Peyer's patch (tissue), 4 donors: ENCODE measurements around the gene TXLNB. TPM values are rescaled to one million over a fixed set of nuclear protein-coding genes. Genes with fewer than 3 reads are reported as not detected.
"Not testable (repeated sequence)": the region's sequence is repeated elsewhere in the genome, so short reads cannot be mapped to it uniquely, and the experiment has no call there.

Source experiments
- DNase-seq, 3 donors: peaks; one replicate each; pipeline ENCODE4 v3.0.0-alpha.2; 2017 to 2019
- H3K27ac ChIP-seq, 4 donors: fragments of 200-600 bp; sonication (generic); one replicate each; pipeline ENCODE4 v1.5.1; 2016 to 2019
- H3K27me3 ChIP-seq, 2 donors: fragments of 200-600 bp; sonication (generic); one replicate each; pipeline ENCODE4 v1.5.1; 2019
- H3K36me3 ChIP-seq, 3 donors: fragments of 200-600 bp; sonication (generic); one replicate each; pipeline ENCODE4 v1.5.1; 2016 to 2019
- H3K4me1 ChIP-seq, 4 donors: fragments of 200-600 bp; sonication (generic); one replicate each; pipeline ENCODE4 v1.5.1; 2016 to 2019
- H3K4me3 ChIP-seq, 4 donors: fragments of 200-600 bp; sonication (generic); 1 replicate in 3 of 4; 2 replicates in 1 of 4; pipeline ENCODE4 v1.5.1; 2016 to 2019; ENCODE audit warnings: mild to moderate bottlenecking in 1 of 4
- H3K9me3 ChIP-seq, 4 donors: fragments of 200-600 bp; sonication (generic); one replicate each; pipeline ENCODE4 v1.5.1; 2016 to 2019; ENCODE audit warnings: mild to moderate bottlenecking in 1 of 4
- POLR2A ChIP-seq, 2 donors: fragments of 450-650 bp; IDR thresholded peaks; one replicate each; pipeline ENCODE4 v1.5.1; 2017; ENCODE audit warnings: antibody characterized with exemption in 2 of 2, mild to moderate bottlenecking in 2 of 2, moderate library complexity in 2 of 2
- total RNA-seq, 4 donors: library from RNA; depleted of rRNA; stranded (reverse); fragments of >200 nt; gene quantifications; one replicate each; pipeline ENCODE4 v1.1.0, GENCODE V29; 2016
- TF ChIP-seq, protein P1 (sequence below), 6 experiments: fragments of 450-650 bp in 4 of 6; fragments of 200-600 bp in 2 of 6; sonication (generic) in 1 of 6; IDR thresholded peaks; one replicate each; pipeline ENCODE4 v1.5.1; 2017 to 2019; ENCODE audit warnings: antibody characterized with exemption in 6 of 6, mild to moderate bottlenecking in 3 of 6, moderate library complexity in 1 of 6

The TXLNB gene
- total RNA-seq, 4 donors from 2014 or later = 0.54 to 1.7 (median 1.0) TPM; not detected in 1

DNA sequence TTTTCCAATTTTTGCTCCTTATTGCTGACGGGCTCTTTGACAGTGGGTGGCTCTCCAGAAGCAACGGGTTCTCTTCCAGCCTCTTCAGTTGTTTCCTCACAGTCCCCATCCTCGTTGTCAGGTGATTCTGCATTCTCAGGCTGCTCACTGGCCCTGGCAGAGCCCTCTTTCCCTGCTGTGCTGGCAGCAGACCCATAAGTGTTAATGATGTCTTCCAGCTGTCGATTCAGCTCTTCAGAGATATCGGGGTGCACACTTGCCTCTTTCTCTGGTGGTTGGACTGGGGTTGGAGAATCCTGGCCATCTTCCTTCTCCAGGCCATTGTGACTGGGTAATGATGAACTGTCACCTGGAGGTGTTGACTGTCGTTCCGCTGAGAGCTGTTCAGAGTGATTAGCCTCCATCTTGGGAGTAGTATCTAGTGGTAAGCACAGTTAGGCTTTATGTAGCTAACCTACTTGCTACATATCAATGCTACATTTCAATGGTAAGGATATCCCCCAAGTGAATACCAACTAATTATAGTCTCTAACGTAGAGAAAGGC, 3.2 kb downstream of the TXLNB start:
- no peaks in the 10 kb centered on the region for H3K27me3 ChIP-seq
- peaks cover 0 to 19% (median 8%) of the 10 kb centered on the region in 4 donors for H3K4me1 ChIP-seq
- no peaks in the 10 kb centered on the region for H3K9me3 ChIP-seq
- TF ChIP-seq, protein P1, sequence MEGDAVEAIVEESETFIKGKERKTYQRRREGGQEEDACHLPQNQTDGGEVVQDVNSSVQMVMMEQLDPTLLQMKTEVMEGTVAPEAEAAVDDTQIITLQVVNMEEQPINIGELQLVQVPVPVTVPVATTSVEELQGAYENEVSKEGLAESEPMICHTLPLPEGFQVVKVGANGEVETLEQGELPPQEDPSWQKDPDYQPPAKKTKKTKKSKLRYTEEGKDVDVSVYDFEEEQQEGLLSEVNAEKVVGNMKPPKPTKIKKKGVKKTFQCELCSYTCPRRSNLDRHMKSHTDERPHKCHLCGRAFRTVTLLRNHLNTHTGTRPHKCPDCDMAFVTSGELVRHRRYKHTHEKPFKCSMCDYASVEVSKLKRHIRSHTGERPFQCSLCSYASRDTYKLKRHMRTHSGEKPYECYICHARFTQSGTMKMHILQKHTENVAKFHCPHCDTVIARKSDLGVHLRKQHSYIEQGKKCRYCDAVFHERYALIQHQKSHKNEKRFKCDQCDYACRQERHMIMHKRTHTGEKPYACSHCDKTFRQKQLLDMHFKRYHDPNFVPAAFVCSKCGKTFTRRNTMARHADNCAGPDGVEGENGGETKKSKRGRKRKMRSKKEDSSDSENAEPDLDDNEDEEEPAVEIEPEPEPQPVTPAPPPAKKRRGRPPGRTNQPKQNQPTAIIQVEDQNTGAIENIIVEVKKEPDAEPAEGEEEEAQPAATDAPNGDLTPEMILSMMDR (IDR thresholded peaks at IDR 0.05) = no peak
- TF ChIP-seq POLR2A (IDR thresholded peaks at IDR 0.05) = no peak
- H3K36me3 ChIP-seq = no peaks in the 10 kb centered on the region
- H3K4me3 ChIP-seq = no peak overlapping the region
- H3K27ac ChIP-seq = no peak overlapping the region
- no peak for DNase-seq

- peaks cover 0 to 19% (median 8%) of the 10 kb centered on the region in 4 donors for H3K4me1 ChIP-seq
- H3K27me3 ChIP-seq = no peaks in the 10 kb centered on the region
- H3K36me3 ChIP-seq = no peaks in the 10 kb centered on the region
- H3K27ac ChIP-seq = no peak overlapping the region
- no peak for TF ChIP-seq POLR2A (IDR thresholded peaks at IDR 0.05)
- TF ChIP-seq, protein P1 (IDR thresholded peaks at IDR 0.05) = no peak
- DNase-seq = no peak
- no peaks in the 10 kb centered on the region for H3K9me3 ChIP-seq
- H3K4me3 ChIP-seq = no peak overlapping the region
Measured at GRCh38 chr6:139287868-139288267, 3.9 kb downstream of the TXLNB start.

- H3K9me3 ChIP-seq = not testable (repeated sequence)
Measured at GRCh38 chr6:139286438-139286837, 5.4 kb downstream of the TXLNB start.

GRCh38 chr6:139285590-139285989, 6.2 kb downstream of the TXLNB start:
- H3K9me3 ChIP-seq = no peaks in the 10 kb centered on the region
- no peak overlapping the region for H3K4me3 ChIP-seq
- no peaks in the 10 kb centered on the region for H3K36me3 ChIP-seq
- H3K27ac ChIP-seq = no peak overlapping the region
- no peaks in the 10 kb centered on the region for H3K27me3 ChIP-seq
- H3K4me1 ChIP-seq = peaks cover 0 to 8% (median 3%) of the 10 kb centered on the region in 4 donors
- DNase-seq = no peak
- TF ChIP-seq, protein P1 (IDR thresholded peaks at IDR 0.05) = no peak
- TF ChIP-seq POLR2A (IDR thresholded peaks at IDR 0.05) = no peak

More at GRCh38 chr6:139286438-139286837, 5.4 kb downstream of the TXLNB start:
- H3K36me3 ChIP-seq, H3K4me1 ChIP-seq, H3K27me3 ChIP-seq, H3K4me3 ChIP-seq, DNase-seq, H3K27ac ChIP-seq: not testable (repeated sequence)

GRCh38 chr6:139284789-139285188, 7.0 kb downstream of the TXLNB start:
- H3K4me3 ChIP-seq = no peak overlapping the region
- H3K4me1 ChIP-seq = no peaks in the 10 kb centered on the region
- no peak overlapping the region for H3K27ac ChIP-seq
- H3K9me3 ChIP-seq = no peaks in the 10 kb centered on the region
- TF ChIP-seq POLR2A (IDR thresholded peaks at IDR 0.05) = no peak
- TF ChIP-seq, protein P1 (IDR thresholded peaks at IDR 0.05) = no peak
- H3K27me3 ChIP-seq = no peaks in the 10 kb centered on the region
- H3K36me3 ChIP-seq = no peaks in the 10 kb centered on the region
- DNase-seq = no peak

GRCh38 chr6:139282684-139283083, 9.1 kb downstream of the TXLNB start:
- H3K4me3 ChIP-seq = no peak overlapping the region
- H3K27ac ChIP-seq = no peak overlapping the region
- no peaks in the 10 kb centered on the region for H3K27me3 ChIP-seq
- H3K4me1 ChIP-seq = peaks cover 0 to 4% (median 0%) of the 10 kb centered on the region in 4 donors
- H3K9me3 ChIP-seq = no peaks in the 10 kb centered on the region
- H3K36me3 ChIP-seq = no peaks in the 10 kb centered on the region
- no peak for DNase-seq
- TF ChIP-seq, protein P1 (IDR thresholded peaks at IDR 0.05) = no peak
- no peak for TF ChIP-seq POLR2A (IDR thresholded peaks at IDR 0.05)
